ENCODE data around the gene EIF4E.
A peak's percentile ranks its signal among the peaks of the same experiment; 100 is the strongest.
"Not testable (repeated sequence)": the region's sequence is repeated elsewhere in the genome, so short reads cannot be mapped to it uniquely, and the experiment has no call there.

Gene EIF4E

GRCh38 chr4:98930311-98930865 lies 1.5 kb upstream of the EIF4E start:
- no peak for DNase-seq

GRCh38 chr4:98929341-98930267 lies 671 bp upstream of the EIF4E start:
- DNase-seq: peak in 1 of 2 experiments; percentile 44

DNA sequence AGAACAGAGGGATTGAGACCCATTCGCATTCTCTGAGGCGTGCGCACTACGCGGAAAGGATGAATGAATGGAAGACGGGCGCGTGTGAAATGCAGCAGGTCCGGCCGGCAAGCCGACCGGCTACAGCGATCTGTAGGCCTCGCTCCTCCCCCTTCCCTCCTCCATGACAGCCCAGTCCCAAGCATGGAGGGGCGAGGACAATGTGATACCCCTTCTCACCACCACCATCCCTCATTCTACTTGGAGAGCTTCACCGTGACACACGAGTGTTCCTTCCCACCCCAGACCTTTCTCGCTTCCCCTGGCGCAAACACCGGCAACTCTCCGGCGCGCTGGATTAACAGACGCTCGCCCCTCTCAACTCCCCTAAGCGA lies 815 bp downstream of the EIF4E start:
- DNase-seq: peak; percentile 32 to 57

DNA sequence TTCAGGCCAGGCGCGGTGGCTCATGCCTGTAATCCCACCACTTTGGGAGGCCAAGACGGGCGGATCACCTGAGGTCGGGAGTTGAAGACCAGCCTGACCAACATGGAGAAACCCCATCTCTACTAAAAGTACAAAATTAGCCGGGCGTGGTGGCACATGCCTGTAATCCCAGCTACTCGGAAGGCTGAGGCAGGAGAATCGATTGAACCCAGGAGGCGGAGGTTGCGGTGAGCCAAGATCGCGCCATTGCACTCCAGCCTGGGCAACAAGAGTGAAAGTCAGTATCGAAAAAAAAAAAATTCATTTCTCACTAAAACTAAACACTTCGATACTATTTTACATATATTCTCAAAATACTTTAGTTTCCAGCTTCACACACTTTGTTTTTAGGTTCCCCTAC lies 2.7 kb downstream of the EIF4E start:
- not testable (repeated sequence) for DNase-seq

- no peak for DNase-seq
Observed at GRCh38 chr4:98921292-98921691, 7.6 kb downstream of the EIF4E start.

DNA sequence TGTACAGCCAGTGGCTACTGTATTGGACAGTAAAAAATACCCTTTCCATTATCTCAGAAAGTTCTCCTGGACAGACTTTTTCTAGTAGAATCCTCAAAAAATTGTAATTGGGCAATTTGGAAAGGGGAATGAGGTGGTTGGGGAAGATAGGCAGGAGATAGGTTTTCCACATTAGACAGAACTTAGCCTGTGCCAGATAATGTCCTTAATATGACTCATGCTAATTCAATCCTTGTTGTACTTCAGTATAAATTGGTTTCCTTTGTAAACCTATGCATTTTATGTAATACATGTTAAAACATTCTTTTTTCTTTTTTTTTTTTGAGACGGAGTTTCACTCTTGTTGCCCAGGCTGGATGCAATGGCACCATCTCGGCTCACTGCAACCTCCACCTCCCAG lies 8.9 kb downstream of the EIF4E start:
- no peak for DNase-seq

DNA sequence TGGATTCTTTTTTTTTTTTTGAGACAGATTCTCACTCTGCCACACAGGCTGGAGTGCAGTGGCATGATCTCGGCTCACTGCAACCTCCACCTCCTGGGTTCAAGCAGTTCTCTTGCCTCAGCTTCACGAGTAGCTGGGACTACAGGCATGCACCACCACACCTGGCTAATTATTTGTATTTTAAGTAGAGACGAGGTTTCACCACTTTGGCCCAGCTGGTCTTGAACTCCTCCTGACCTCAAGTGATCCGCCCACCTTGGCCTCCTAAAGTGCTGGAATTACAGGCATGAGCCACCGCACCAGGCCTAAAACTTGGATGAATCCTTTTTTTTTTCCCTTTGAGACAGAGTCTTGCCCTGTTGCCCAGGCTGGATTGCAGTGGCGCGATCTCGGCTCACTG lies 18.2 kb downstream of the EIF4E start:
- not testable (repeated sequence) for DNase-seq

- DNase-seq: no peak
Observed at GRCh38 chr4:98909646-98910401, 19.1 kb downstream of the EIF4E start.

GRCh38 chr4:98908703-98909262 lies 20.1 kb downstream of the EIF4E start:
- no peak for DNase-seq

- DNase-seq: no peak
Observed at GRCh38 chr4:98908182-98908581, 20.8 kb downstream of the EIF4E start.

GRCh38 chr4:98905839-98906238 lies 23.1 kb downstream of the EIF4E start:
- no peak for DNase-seq

DNA sequence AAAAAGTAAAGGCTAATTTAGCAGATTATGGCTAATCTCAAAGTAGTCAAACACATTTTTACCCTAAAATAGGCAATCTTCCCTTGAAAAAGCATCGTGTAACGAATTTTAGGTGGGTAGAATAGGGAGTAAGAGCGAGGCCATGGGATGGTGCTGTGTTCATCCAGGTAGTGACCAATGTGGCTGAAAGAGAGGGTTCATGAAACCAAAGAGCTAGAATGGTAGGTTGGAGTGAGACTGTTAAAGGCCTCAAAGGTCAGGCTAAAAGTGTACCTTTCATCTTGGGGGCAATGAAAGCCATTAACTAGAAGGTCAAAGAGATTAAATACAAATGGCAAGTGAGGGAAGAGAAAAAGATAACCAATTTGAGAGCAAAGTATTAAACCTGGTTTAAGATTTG lies 23.6 kb downstream of the EIF4E start:
- no peak for DNase-seq

DNA sequence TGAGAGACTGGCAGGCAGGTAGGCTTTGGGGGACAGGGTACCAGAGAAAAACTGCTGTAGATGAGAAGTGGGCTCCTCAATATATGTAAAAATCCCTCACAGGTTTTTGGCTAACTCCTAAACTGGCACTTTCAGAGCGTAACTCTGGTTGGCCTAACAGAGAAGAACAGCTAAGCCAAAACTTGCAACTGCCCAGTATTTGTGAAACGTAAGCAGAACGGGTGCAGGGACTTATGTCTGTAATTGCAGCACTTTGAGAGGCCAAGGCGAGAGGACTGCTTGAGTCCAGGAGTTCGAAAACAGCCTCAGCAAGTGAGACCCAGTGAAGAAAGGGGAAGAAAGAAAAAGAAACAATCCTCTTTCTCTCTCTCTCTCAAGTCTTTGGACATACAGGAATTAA lies 25.0 kb downstream of the EIF4E start:
- no peak for DNase-seq

DNA sequence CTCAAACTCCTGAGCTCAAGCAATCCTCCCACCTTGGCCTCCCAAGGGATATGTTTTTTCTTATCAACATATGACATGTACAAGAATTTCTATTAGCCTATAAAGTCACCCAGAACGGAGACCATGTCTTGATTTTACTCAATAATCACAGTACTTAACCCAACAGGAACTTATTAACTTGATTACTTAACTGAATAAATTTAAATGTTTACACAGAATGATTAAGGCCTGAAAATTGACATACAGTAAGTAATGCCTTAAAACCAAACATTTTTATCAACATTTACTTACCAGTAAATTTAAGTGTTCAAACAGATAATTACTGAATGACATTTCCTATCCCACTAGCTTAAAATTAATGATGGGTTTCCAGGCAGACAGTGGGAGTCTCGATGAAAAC lies 25.4 kb downstream of the EIF4E start:
- DNase-seq: no peak

- DNase-seq: no peak
Observed at GRCh38 chr4:98899277-98899676, 29.7 kb downstream of the EIF4E start.

DNA sequence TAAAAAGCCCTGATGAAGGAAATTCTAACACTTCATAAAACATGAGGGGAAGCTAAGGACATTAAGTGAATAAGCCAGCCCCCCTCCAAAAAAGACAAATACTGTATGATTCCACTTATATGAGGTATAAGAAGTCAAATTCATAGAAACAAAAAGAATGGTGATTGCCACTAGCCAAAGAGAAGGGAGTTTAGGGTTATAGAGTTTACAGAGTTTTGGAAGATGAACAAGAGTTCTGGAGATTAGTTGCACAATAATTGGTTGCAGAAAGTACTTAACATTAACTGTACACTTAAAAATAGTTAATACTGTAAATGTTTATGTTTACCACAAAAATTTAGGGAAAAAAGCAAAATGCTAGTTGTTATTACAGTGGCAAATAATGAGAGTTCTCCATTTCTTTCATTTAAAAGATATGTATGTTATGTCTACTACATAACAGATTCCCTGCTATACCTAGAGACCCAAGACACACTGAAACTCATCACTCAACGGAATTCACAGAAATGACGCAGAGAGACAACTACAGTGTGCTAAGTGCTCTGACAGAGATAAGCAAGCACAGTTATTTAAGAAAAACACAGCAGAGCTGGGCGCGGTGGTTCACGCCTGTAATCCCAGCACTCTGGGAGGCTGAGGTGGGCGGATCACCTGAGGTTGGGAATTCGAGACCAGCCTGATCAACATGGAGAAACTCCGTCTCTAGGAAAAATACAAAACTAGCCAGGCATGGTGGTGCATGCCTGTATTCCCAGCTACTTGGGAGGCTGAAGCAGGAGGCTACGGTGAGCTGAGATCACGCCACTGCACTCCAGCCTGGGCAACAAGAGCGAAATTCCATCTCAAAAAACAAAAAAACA lies 37.2 kb downstream of the EIF4E start:
- DNase-seq: no peak

DNA sequence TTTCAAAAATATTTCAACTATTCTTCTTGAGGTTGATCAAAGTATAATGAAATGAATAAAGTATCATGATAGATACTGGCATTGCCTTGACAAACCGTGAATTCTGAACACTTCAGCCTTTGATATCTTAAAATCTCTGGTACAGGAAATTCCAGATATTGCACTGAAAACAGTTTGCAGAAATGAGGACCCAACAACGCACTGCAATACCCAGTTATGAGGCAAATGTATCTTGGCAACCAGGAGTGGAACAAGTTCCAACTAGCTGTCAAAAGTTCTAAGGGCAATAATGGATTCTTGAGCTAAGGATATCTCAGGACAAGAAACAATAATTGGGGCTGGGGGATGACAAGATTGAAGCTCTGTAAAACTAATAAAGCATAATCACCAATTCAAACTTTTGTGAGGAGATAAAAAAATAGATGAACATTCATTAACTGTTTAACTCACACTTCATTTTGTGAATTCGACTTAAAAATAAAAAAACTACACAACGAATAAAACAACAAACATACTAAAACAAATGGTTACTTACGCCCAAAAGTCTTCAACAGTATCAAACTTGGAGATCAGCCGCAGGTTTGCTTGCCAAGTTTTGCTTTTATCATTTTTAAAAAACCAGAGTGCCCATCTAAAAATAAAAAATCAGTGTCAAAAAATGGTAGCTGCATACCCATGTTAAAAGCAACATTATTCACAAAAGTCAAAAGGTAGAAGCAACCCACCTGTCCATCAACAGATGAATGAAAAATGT lies 38.1 kb downstream of the EIF4E start:
- DNase-seq: no peak

- no peak for DNase-seq
Observed at GRCh38 chr4:98887145-98887544, 41.8 kb downstream of the EIF4E start.

DNA sequence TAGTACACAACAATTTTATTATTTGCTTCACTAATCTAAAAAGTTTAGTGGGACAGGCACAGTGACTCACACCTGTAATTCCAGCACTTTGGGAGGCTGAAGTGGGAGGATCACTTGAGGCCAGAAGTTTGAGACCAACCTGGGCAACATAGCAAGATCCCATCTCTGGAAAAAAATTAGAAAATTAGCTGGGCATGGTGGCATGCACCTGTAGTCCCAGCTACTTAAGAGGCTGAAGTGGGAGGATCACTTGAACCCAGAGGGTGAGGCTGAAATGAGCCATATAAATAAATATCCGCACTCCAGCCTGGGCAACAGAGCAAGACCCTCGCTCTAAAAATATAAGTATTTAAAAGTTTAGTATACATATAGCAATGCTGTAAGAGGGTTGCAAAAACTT lies 42.6 kb downstream of the EIF4E start:
- not testable (repeated sequence) for DNase-seq

DNA sequence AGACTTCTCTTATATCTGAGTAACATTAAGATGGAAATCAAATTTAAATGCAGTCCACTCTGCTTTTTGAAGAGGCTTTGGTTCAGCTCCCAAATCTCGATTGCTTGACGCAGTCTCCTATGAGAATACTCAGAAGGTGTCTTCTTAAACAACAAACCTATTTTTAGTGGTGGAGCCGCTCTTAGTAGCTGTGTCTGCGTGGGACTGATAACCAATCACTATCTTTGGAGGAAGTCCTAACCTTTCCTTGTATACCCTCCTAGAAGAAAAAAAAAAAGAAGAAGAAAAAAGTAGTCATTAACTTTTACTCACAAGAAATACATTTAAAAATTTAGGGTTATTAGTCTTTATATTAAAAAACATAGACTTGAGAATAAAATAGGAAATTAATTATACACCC lies 48.0 kb downstream of the EIF4E start:
- DNase-seq: not testable (repeated sequence)

DNA sequence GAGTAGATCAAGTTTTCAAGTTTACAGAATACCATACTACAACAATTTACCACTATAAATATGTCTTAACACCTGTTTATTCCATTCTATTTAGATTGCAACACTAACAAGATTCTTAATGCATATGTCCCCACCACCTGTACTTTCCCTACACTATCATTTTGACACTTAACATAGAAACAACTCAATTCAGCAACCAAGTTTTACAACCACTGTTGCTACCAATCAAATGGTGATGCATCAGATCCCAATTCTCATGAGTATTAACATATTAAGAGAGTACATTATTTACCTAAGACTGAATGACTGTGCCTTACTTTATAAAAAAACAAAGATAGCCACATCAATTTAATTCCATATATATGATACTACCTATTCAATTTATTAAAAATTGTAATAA lies 49.4 kb downstream of the EIF4E start:
- no peak for DNase-seq

GRCh38 chr4:98873059-98873458 lies 55.9 kb downstream of the EIF4E start:
- DNase-seq: no peak
